Measurements from ENCODE around the gene LTBR.
"Not testable (repeated sequence)": the region's sequence is repeated elsewhere in the genome, so short reads cannot be mapped to it uniquely, and the experiment has no call there.

Gene LTBR

GRCh38 chr12:6341417-6342139 lies 42.4 kb upstream of the LTBR start, which contains the start of gene TNFRSF1A:
Gene TNFRSF1A (minus strand): TSS chr12:6342076. CDS start chr12:6341814, 262 bp downstream.
- peak; percentile 67 for DNase-seq (ENCODE audit: low spot score)
- TF ChIP-seq CTCF (IDR thresholded peaks at IDR 0.05; ENCODE audit: borderline replicate concordance, control extremely low read depth, extremely low read depth, insufficient read depth, missing control alignments) = no peak
- in situ Hi-C loops (cut with MboI; ENCODE audit: low sequenced_read_pairs, unreplicated experiment) = no loop called here

GRCh38 chr12:6342140-6342889 lies 41.6 kb upstream of the LTBR start:
- in situ Hi-C loops (cut with MboI; ENCODE audit: low sequenced_read_pairs, unreplicated experiment) = no loop called here
- DNase-seq (ENCODE audit: low spot score) = no peak
- no peak for TF ChIP-seq CTCF (IDR thresholded peaks at IDR 0.05; ENCODE audit: borderline replicate concordance, control extremely low read depth, extremely low read depth, insufficient read depth, missing control alignments)

- DNase-seq (ENCODE audit: low spot score) = no peak
- TF ChIP-seq CTCF (IDR thresholded peaks at IDR 0.05; ENCODE audit: borderline replicate concordance, control extremely low read depth, extremely low read depth, insufficient read depth, missing control alignments) = no peak
- in situ Hi-C loops (cut with MboI; ENCODE audit: low sequenced_read_pairs, unreplicated experiment) = no loop called here
Measured at GRCh38 chr12:6343518-6343917, 40.4 kb upstream of the LTBR start.

- DNase-seq (ENCODE audit: low spot score); in situ Hi-C loops (cut with MboI; ENCODE audit: low sequenced_read_pairs, unreplicated experiment): not testable (repeated sequence)
Measured at GRCh38 chr12:6344101-6344660, 39.8 kb upstream of the LTBR start.

GRCh38 chr12:6345319-6346091 lies 38.5 kb upstream of the LTBR start:
- TF ChIP-seq CTCF (IDR thresholded peaks at IDR 0.05; ENCODE audit: borderline replicate concordance, control extremely low read depth, extremely low read depth, insufficient read depth, missing control alignments) = no peak
- in situ Hi-C loops (cut with MboI; ENCODE audit: low sequenced_read_pairs, unreplicated experiment) = no loop called here
- DNase-seq (ENCODE audit: low spot score) = no peak

GRCh38 chr12:6346235-6346832 lies 37.6 kb upstream of the LTBR start:
- in situ Hi-C loops (cut with MboI; ENCODE audit: low sequenced_read_pairs, unreplicated experiment) = no loop called here
- DNase-seq (ENCODE audit: low spot score) = no peak
- no peak for TF ChIP-seq CTCF (IDR thresholded peaks at IDR 0.05; ENCODE audit: borderline replicate concordance, control extremely low read depth, extremely low read depth, insufficient read depth, missing control alignments)

All from GM13976 (cell line).